ENCODE results near the gene TSPAN12. TPM values are rescaled to one million over a fixed set of nuclear protein-coding genes. Genes with fewer than 3 reads are reported as not detected.

TSPAN12 gene
- total RNA-seq, 1 experiment from 2014 or later: not detected

GRCh38 chr7:120842121-120842621 is 15.8 kb downstream of the TSPAN12 start:
- intact Hi-C loops (cut with micrococcal nuclease): no loop called here
- DNase-seq (ENCODE audit: unreplicated experiment): no peak
- Mint-ChIP-seq H3K4me1 (ENCODE audit: insufficient read depth, unreplicated experiment) (no peaks in the 10 kb centered on the region), H3K9me3 (ENCODE audit: unreplicated experiment) (no peaks in the 10 kb centered on the region), H3K27ac (ENCODE audit: low read depth, unreplicated experiment) (no peak overlapping the region), H3K36me3 (ENCODE audit: insufficient read depth, unreplicated experiment) (peaks cover 6% of the 10 kb centered on the region), H3K4me3 (ENCODE audit: unreplicated experiment) (no peak overlapping the region), H3K27me3 (ENCODE audit: insufficient read depth, unreplicated experiment) (peaks cover 51% of the 10 kb centered on the region)
- no TSS peak for BruUV-seq (replicated peaks)
- TF ChIP-seq CTCF (IDR thresholded peaks at IDR 0.05; ENCODE audit: unreplicated experiment): no peak
- ChIA-PET POLR2A (no interaction called here), CTCF (interaction anchor here (0.6 kb wide), 2 partner anchors 36 to 221 kb away, joined by 3 read pairs; no protein-coding TSS in a partner anchor)

GRCh38 chr7:120841608-120842007 is 16.3 kb downstream of the TSPAN12 start:
- Mint-ChIP-seq H3K9me3 (ENCODE audit: unreplicated experiment) (no peaks in the 10 kb centered on the region), H3K4me3 (ENCODE audit: unreplicated experiment) (no peak overlapping the region), H3K4me1 (ENCODE audit: insufficient read depth, unreplicated experiment) (no peaks in the 10 kb centered on the region), H3K36me3 (ENCODE audit: insufficient read depth, unreplicated experiment) (peaks cover 6% of the 10 kb centered on the region), H3K27me3 (ENCODE audit: insufficient read depth, unreplicated experiment) (peaks cover 46% of the 10 kb centered on the region), H3K27ac (ENCODE audit: low read depth, unreplicated experiment) (no peak overlapping the region)
- no peak for TF ChIP-seq CTCF (IDR thresholded peaks at IDR 0.05; ENCODE audit: unreplicated experiment)
- BruUV-seq (replicated peaks): no TSS peak
- ChIA-PET CTCF (interaction anchor here (0.6 kb wide), 1 partner anchor 35 kb away, joined by 3 read pairs; no protein-coding TSS in a partner anchor), POLR2A (no interaction called here)
- intact Hi-C loops (cut with micrococcal nuclease): no loop called here
- DNase-seq (ENCODE audit: unreplicated experiment): no peak

GRCh38 chr7:120838281-120838682 is 19.7 kb downstream of the TSPAN12 start:
- no peak overlapping the region for H3K27ac Mint-ChIP-seq (ENCODE audit: low read depth, unreplicated experiment)
- no peak for TF ChIP-seq CTCF (IDR thresholded peaks at IDR 0.05; ENCODE audit: unreplicated experiment)
- no peak for DNase-seq (ENCODE audit: unreplicated experiment)
- no TSS peak for BruUV-seq (replicated peaks)
- H3K36me3 Mint-ChIP-seq (ENCODE audit: insufficient read depth, unreplicated experiment): no peaks in the 10 kb centered on the region
- intact Hi-C loops (cut with micrococcal nuclease): no loop called here
- CTCF ChIA-PET: interaction anchor here (0.5 to 1.5 kb wide), 3 partner anchors 45 to 106 kb away, joined by 4 to 5 read pairs (median 4); no protein-coding TSS in a partner anchor
- H3K4me3 Mint-ChIP-seq (ENCODE audit: unreplicated experiment): no peak overlapping the region
- peaks cover 65% of the 10 kb centered on the region for H3K27me3 Mint-ChIP-seq (ENCODE audit: insufficient read depth, unreplicated experiment)
- no peaks in the 10 kb centered on the region for H3K9me3 Mint-ChIP-seq (ENCODE audit: unreplicated experiment)
- H3K4me1 Mint-ChIP-seq (ENCODE audit: insufficient read depth, unreplicated experiment): no peaks in the 10 kb centered on the region
- POLR2A ChIA-PET: no interaction called here

GRCh38 chr7:120837599-120837998 is 20.3 kb downstream of the TSPAN12 start:
- TF ChIP-seq CTCF (IDR thresholded peaks at IDR 0.05; ENCODE audit: unreplicated experiment): no peak
- no peaks in the 10 kb centered on the region for H3K4me1 Mint-ChIP-seq (ENCODE audit: insufficient read depth, unreplicated experiment)
- BruUV-seq (replicated peaks): no TSS peak
- no peak overlapping the region for H3K4me3 Mint-ChIP-seq (ENCODE audit: unreplicated experiment)
- no peaks in the 10 kb centered on the region for H3K9me3 Mint-ChIP-seq (ENCODE audit: unreplicated experiment)
- intact Hi-C loops (cut with micrococcal nuclease): no loop called here
- H3K36me3 Mint-ChIP-seq (ENCODE audit: insufficient read depth, unreplicated experiment): no peaks in the 10 kb centered on the region
- no peak for DNase-seq (ENCODE audit: unreplicated experiment)
- H3K27ac Mint-ChIP-seq (ENCODE audit: low read depth, unreplicated experiment): no peak overlapping the region
- H3K27me3 Mint-ChIP-seq (ENCODE audit: insufficient read depth, unreplicated experiment): peaks cover 69% of the 10 kb centered on the region
- CTCF ChIA-PET: interaction anchor here (0.5 to 0.6 kb wide), 2 partner anchors 14 to 106 kb away, joined by 3 to 4 read pairs; no protein-coding TSS in a partner anchor
- POLR2A ChIA-PET: no interaction called here
